NOMO-1 treated with dmso at 0.1 percent for 144 hours (cell line): ENCODE data around the gene CYP26B1.

Source experiments
- DNase-seq: peaks from one replicate; lab custom pipeline; 2025; ENCODE audit not compliant: unreplicated experiment; lab: John Stamatoyannopoulos, UW

The CYP26B1 gene

DNA sequence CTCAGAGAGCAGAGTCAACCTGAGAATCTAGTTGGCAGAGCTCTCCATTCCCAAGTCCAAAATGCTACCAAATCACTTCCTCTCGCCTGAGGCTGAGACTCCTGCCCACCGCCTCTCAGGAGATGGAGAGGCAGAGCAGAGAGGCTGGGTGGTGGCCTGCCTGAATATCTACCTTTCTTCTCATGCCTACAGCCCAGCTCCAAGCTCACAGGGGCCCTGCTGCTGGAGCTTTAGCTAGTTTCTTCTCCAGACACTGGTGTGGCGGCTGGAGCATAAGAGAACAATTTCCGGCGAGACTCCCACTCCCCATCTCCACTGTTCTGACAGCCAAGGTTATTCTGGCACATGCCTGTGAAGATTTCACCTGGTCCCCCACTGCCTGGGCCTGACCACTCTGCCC is 8.1 kb upstream of the CYP26B1 start:
- DNase-seq, result no peak

DNA sequence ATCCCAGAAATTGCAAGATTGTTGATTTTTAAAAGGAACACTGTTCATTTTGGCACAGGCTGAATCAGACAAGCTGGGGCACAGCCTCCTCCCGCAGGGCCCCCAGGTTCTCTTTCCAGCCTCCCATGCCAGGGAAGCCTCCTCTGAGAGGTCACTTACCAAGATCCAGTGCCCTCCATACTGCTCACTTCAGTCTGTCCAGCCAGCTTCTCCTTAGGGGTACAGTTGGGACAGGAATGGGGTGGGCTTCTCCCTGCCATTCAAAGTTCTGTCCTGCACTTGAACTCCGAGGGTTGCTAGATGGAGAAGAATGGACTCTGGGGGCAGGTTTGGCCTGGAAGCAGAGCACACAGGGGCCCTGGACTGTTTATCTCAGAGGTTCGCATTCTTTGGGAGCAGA is 7.5 kb upstream of the CYP26B1 start:
- no peak for DNase-seq

DNA sequence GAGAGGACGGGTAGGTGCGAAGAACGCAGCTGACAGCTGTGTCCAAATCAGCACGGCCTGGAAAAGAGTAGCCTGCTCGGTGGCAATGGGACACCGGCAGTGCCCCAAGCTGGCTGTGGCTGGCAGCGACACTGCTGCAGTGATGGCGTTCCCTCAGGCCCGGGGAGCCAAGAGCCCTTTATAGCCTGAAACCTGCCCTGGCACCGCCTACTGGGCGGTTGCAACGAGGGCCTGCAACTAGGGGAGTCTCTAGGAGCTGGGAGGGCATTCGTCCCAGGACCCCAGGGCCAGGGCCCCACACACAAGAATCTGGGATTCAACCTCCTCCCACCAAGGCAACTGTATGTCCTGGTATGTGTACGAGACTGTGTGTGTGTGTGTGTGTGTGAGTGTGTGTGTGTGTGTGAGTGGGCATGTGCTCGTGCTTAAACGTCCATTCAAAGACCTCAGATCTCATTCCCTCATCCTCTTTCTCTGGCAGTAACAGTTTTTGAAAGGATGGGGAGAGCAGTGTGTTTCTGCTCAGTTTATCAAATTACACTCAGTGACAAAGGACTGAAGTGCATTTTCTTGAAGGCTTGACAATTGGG is 6.8 kb upstream of the CYP26B1 start:
- no peak for DNase-seq

GRCh38 chr2:72153924-72154323 is 6.3 kb upstream of the CYP26B1 start:
- DNase-seq, result no peak

DNA sequence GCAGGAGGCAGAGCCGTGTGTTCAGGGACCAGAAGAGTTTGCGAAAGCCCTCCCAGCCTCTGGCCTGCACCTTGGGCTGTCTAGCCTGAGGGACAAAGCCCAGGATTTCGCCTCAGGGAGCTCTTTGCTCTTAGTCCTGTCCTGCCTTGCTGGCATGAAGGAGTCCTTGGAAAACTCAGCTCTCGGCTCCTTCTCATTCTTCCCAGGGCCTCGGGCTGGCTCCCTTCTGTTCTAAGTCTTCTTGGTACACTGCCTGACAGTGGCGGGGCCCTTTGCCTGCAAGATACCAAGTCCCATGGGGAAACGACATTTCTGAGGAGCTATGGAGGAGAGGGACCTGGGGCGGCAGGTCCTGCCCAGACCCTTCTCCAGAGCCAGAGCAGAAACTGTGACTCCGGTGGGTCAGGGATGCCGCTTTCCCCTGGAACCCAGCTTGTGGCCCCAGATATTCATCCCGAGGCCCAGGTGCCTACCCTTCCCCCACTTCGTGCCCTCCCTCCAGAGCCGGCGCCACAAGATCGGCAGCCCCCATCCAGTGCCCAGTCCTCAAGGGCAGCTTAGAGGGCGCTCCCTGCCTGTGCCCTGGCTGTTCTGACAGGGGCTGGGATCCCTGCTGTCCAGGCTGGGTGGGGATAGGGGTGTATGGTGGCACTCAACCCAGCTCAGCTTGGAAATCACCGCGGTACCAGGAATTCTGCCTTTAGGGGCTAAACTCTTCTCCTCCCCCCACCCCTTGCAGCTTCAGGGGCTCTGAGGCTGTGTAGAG is 5.5 kb upstream of the CYP26B1 start:
- DNase-seq, result no peak

DNA sequence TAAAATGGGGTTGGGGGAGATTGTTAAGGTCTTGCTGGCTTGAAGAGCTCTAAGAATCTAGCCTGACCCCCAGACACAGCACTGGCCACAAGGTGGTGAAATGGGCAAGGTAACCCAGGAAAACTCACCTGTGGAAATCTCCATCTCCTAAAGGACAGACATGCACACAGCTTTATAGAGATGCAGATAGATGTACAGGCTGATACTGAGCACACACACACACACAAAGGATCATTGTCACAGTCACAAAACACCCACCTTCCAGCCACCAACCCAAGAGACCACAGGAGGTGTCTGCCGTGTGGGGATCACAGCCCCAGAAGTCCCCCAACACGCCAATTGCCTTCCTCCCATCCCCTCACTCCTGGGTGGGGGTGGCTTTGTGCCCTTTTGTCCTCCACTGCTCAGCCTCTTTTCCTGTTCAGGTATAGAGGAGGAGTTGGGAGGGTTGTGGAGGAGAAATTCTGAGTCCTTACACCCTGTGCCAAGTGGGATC is 3.2 kb upstream of the CYP26B1 start:
- no peak for DNase-seq

GRCh38 chr2:72150157-72150860 is 2.6 kb upstream of the CYP26B1 start:
- DNase-seq, result peak; percentile 73

DNA sequence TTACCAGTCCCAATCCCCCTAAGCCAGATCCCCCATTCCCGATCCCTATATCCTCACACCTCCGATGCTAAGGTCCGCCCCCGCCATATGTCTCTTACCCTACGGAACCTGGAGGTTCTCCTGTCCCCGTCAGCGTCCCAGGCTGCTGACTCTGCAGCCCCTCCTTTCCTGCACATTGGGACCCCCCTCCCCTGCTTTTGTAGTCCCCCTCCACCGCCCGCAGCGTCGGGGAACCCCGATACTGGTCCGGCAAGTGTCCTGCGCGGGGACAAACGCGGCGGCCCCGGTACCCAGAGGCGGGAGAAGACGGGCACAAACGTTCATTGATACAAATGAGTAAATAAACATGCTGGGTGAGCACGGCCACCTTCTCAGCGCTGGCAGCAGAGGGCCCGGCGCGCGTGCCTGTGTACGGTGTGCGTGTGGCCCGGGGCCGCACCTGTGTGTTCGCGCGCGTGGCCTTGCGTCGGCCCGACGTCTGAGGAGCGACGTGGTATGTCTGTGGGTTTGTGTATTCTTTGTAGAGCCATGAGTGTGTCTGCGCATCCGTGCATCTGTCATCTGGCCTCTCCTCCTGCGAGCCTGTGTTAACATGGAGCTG is 2.0 kb upstream of the CYP26B1 start:
- no peak for DNase-seq

DNA sequence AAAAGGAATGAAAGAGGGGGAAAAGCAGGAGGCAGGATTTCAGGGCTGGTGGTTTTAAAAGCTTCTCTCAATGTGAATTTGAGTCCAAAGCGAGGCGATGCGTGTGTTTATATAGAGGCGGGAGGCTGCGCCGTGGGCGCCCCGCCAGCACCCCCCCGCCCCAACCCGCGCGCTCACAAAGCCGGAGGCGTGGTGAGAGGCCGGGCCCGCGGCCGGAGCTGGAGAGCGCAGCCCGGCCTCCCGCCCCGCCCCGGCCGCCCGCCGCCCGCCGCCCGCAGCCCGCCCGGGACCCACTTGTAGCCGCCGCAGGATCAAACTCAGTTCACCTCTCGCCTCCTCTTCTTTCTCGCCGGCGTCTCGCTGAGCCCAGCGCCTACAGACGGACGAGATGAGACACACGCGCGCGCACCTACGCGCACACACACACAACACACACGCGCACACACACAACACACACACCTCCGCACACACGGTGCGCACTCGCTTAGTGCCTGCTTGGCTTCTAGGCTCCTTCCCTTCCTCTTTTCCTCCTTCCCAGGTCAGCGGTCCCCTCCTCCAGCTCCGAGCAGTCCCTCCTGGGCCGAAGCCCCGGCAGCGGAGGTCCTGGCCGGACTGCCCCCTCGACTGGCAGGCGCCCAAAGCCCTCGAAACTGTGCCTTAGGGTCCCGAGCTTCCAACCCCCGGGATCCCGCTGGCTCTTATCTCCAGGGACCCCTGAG is 1.3 kb upstream of the CYP26B1 start:
- DNase-seq, result no peak

DNA sequence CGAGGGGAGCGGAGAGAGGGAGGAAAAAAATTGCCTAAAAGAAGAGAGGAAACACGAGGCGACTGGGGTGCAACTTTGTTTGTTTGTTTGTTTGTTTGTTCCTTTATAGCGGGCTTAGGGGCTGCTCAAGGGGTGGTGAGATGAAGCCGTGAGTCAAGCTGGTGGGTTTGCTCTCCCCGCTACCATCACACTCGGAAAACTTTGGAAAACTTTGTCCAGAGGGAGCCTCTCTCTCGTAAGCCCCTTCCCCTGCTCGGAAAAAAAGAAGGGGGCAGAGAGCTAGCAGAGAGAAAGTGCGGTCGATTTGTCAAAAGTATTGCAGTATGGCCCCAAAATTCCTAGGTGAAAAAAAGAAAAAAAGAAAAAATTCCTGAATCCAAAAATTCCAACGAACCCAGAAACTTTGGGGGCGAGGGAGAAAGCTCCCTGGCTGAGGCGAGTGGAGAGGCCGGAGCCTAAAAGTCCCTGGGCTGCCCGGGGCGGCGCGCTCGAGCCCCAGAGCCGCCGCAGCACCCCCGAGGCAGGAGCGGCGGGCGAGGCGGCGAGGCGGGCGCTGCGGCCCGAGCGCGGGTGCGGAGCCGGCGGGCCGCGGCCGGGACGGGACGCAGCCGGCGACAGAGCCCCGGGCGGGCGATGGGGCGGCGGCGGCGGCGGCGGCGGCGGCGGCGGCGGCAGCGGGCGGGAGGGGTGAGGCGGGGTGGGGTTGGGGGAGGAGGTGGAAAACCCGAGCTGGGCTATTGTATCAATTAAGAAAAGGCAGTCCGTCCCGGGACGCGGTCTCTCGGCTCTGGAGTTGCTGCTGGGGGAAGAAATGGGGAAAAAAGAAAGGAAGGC is 558 bp upstream of the CYP26B1 start:
- no peak for DNase-seq

DNA sequence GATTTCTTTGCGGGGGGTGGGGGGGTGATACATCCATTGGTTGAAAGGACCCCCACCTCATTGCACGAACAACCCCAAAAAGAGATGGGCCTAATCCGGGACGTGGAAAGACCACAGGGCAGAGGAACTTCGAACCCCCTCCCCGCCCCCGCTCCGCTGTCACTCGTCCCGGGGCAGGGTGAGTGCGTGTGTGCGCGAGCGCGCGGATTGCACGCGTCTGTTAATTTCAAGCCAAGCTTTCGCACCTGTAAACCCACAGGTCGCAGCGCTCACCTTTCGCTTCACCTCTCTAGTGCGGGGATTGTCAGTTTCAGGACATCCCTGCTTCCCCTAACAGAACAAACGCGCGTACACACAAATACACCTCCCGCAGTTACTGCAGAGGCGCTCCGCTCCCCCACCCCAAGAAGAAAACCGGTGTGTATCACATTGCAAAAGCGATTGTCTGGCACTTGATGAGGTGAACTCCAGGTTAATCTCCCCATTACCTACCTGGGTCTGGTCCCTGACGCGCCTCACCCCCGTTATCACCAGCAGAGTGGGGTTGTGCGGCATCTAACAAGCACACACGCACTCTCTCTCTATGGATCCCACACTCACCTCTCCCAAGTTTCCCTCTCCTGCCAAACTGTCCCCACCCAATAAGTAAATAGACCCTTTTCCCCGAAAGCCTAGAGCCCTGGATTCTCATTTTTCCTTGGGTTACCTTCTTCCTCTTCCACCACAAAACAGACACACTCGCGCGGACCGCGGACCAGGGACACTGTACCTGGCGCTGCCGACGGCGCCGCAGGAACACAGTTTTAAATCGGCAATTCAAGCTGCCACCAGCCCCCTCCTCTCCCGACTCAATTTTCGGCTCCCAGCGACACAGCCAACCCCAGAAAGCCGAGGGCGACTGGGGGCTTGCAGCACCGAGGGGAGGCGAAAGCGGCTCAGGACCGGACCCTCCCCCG is 1.0 kb downstream of the CYP26B1 start:
- no peak for DNase-seq

- DNase-seq, result no peak
Measured at GRCh38 chr2:72145658-72146329, 1.9 kb downstream of the CYP26B1 start.

- DNase-seq, result no peak
Measured at GRCh38 chr2:72145289-72145657, 2.4 kb downstream of the CYP26B1 start.

DNA sequence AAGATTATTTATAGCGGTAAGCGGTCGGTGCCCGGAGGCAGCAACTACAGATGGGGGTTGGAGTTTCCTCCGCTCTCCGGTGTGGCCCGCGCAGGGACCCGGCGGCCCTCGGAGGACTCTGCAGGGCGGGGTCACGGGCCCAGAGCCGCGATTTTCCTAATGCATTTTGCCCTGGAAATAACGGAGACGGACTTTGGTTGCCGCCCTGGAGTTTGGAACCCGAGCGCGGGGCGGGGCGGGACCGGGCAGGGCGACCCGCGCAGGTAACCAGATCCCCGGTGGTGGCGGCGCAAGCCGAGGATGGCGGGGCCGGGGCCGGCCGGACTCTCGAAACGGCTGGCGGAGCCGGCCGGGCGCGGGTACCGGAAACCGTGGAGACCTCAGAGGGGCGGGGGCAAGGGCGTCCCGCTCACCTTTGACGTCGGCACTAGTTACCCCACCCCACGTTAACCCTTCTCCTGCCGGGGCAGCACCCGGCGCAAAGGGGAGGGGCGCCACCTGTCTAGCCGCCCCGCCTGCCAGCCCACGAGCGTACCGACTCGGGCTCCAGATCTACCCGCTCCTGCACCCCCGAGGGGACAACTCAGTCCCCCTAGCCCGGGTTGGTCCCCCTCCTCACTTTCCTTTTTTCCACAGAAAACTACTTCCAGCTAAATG is 2.9 kb downstream of the CYP26B1 start:
- no peak for DNase-seq

DNA sequence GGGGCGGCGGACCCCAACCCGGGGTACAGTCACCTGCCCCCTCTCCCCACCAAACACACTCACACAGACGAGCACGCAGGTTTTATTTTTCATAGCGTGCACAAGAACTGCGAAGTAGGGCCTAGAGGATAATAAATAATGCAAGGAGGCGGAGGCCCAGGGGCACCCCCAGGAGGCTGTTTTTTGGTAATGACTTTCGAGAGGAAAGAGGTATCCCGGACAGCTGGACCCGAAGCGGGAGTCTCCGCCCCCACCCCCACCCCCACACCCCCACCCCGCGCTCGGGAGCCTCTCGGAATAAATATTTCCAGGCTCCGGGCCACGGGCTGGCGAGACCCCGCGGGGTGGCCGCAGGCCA is 3.4 kb downstream of the CYP26B1 start:
- DNase-seq, result no peak

DNA sequence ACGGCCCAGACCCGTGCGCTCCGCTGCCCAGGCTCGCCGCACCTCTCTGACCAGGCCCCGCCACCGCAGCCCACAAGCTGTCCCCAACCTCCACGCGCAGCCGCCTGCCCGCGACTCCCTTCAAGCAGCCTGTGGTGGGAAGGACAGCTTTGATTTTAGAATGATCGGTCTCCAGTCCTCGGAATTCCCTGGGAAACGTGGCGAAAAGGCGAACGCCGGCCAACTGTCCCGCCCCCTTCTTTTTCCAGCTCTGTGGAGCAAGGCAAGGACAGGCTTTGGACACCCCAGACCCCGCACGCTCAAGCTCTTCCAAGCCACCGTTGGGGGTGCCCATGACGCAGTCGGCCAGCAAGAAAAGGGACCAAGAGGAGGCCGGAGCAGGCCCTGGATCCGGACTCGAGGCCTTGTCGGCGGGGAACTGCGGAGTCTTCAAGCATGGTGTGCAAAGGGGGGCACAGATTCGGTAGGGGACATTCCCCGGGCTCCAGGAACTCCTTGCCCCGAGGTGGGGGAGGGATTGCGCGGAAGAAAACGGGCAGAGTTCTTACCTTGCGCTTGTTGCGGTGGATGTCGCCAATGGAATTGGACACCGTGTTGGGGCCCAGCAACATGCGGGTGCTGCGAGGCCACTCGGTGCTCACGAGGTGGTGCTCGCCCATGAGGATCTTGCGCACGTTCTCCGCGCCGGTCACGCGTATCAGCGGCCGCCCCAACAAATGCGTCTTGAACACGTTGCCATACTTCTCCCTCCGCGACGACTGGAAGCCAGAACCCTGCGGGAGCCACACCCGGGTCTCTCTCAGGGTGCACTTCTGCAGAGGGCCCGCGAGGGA is 4.0 kb downstream of the CYP26B1 start:
- DNase-seq, result no peak
